Stimulated activated CD4-positive, alpha-beta T cell treated with anti-CD3 and anti-CD28 coated beads, Interleukin-12 subunit alpha, Interleukin-12 subunit beta, amount 100 ng/mL, for 48 hours (primary cell): ENCODE measurements around the gene ARMH3.
A peak's percentile ranks its signal among the peaks of the same experiment; 100 is the strongest.

Experiments
- DNase-seq, 3 donors: peaks; one replicate each; pipeline ENCODE4 v3.0.0-alpha.2; 2020; ENCODE audit warnings: low read depth in 2 of 3, low spot score in 1 of 3

ARMH3 gene

DNA sequence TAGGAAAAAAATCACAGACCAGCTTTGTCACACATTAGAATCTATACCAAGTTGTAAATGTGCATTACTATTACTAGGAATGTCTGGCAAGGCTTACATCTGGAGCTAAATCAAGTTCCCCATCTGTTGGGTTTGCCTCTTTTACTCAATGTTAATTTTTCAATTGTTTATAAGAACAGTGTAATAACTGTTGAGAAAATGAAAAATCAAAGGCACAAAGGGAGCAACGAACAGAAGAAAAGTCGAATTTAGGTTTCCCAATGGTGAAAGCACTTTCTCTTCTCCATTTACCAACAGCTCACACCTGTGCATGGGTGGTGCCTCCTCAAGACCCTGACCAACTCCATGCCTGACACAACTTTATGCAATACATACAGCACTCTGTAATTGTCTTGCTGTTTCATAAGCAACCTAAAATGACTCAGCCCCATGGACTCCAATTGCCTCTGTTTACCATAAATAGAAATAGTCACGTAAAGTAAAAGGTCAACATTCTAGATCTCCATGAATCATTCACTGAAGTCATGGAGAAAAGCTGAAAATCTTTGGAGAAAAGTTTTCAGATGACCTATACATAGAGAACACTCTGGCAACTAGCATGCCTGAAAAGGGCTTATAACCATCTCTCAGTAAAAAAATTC is 116.8 kb downstream of the ARMH3 start:
- DNase-seq = no peak

DNA sequence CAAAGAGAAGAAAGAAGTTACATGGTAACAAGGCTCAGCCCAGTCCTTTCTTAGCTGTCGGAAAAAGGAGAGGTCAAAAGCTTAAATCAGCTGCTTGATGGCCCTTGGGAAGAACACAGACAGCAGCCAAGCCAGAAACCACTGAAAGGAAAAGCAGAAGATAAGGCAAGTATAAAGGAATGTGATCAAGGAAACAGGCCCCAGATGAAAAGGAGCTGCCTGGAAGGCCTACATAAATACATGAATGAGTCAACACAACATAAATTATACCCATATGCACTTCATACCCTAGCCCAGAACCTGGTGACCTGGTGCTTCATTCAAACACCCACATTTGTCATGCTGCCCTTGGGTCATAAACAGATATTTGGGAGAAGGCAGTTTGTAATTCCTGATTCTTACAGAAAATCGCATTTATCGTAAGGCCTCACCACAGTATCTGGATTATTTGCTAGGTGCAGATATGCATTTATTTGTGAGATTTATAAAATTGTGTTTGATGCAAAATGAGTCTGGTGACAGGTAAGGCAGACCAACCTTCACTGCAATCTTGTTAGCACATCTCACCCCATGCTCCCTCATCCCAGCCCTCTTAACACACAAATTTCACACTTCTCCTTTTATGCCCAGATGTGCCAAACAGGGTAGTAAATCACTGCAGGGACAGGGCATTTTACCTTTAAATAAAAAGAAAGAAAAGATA is 117.5 kb downstream of the ARMH3 start:
- no peak for DNase-seq

DNA sequence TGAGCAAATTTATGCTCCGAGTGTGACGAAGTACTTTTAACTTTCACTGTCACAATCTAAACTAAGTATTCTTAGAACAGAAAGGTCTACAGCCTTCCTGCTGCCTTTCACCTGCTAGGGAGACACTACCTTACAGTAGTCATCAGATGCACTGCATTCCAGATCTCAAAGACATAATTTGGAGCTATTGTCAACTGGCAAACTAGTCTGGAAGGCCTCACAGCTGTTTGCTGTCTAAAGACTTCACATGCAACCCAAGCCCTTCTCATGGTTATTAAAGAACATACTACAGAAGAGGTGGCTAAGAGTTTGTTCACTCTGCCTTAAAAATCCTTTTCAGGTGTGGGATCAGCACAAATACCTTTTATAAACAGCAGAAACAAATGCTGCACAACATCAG is 120.5 kb downstream of the ARMH3 start:
- DNase-seq = no peak

DNA sequence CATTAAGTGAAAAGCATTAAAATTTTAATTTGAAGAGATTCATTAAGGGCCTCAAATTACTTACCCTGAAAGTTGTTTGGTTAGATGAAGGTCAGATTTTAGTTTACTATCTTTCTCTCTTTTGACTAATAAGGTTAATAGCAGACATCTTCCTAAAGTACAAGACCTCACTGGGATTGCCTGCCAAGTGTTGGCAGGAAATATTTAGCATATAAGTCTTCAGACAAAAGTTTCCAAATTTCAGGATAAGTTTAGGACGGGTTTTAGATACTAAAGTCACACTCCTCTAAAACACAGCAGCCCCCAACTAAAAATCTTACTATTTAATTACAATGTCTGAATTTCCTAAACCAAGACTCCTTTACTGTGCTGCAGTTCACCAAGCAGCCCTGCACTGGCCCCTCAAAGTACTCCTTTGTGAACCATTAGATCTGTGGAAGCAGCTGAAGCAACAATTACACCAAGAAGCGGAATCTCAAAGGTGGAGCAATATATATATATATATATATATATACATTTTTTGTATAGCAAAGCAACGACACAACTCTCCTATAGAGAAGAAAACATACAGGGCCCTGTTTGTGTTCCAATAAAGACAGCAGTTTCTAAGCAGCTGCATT is 121.2 kb downstream of the ARMH3 start:
- DNase-seq = no peak

DNA sequence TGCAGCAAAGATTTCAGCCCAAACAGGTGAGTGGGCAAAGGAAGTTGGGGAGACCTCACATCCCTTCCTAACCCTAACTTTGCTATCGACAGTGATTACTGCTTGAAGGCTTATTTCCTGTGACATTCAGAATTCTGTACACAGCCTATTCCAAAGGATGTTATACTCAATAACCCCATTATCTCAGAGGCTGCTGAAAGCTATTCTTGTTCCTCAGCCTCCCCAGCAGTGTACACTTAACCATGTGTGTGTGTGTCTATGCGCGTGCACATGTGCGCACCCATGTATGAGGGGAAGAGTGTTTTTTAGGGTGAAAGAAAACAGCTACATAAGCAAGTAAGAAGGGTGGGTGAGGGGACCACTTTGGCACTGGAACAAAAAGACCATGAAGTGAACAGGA is 122.0 kb downstream of the ARMH3 start:
- DNase-seq = no peak

DNA sequence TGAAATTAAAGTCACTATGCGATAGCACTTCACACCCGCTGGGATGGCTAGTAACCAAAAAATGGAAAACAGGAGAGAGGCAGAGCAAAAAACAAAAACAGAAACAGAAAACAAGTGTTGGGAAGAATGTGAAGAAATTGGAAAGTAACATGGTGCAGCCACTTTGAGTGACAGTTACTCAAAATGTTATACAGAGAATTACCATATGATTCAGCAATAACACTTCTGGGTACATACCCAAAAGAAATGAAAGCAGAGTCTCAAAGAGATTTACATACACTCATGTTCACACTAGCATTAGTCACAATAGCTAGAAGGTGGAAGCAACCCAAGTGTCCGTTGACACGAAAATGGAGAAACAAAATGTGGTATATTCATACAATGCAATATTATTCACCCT is 123.8 kb downstream of the ARMH3 start:
- DNase-seq = no peak

DNA sequence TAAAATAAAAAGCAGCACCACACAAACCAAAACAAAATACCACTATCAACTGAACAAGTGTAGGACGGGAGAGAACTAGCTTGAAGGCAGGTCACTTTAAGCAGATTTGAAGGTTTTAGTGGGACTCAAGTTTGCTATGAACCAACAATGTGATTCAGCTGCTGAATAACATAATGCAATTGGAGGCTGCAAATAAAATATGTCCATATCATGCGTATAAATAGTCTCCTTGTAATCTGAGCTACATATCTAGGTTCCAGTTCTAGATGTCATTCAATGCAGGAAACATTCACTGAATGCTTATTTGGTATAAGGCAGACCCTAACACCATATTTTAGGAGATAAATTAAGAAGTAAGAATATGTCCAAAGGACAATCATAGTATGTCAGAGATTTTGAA is 130.9 kb downstream of the ARMH3 start:
- no peak for DNase-seq

DNA sequence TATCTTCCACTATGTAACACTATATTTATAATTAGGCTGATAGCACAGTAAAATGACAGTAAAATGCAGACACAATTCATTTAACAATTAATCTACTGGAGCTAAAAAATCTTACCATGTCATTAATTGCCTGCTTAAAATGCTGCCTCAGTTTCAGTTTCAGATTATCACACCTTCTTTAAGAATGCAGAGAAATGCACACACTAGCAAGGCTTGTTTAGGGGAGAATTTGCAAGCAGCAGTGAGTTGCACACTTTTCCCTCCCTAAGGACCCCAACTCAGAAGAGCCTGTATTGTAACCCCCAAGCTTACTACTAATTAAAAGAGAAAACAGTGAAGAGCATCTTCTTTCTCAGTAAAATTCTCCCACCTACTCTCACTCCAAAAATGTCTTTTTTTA is 132.7 kb downstream of the ARMH3 start:
- DNase-seq = no peak

DNA sequence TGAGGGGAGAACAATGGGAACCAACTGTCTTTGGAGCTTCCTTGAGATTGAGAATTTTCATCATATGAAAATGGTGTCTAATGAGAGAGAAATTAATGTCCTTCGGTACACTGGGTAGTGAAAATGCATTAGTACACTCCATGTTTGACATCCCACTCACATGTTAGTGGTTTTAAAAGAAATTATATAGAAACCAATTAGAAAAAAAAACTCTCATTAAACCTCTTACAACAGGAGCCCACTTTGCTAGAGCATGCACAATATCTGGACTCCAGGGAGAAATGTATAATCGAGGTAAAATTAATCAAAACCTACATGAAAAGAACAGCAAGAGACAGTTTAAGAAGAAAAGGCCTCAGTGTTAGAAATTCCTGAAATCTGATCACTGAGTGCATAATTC is 133.1 kb downstream of the ARMH3 start:
- DNase-seq = no peak

DNA sequence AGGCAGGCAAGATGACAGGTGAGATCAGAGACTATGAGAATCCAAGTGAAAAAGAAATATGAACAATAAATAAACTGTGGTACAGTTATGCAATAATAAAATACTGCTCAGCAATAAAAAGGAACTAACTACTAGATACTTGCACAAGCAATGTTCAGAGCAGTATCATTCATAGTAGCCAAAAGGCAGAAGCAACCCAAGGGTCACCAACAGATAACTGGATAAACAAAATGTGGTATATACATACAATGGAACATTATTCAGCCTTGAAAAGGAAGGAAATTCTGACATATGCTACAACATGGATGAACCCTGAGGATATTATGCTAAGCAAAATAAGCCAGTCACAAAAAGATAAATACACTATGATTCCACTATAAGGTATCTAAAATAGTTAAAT is 135.4 kb downstream of the ARMH3 start:
- DNase-seq = no peak

DNA sequence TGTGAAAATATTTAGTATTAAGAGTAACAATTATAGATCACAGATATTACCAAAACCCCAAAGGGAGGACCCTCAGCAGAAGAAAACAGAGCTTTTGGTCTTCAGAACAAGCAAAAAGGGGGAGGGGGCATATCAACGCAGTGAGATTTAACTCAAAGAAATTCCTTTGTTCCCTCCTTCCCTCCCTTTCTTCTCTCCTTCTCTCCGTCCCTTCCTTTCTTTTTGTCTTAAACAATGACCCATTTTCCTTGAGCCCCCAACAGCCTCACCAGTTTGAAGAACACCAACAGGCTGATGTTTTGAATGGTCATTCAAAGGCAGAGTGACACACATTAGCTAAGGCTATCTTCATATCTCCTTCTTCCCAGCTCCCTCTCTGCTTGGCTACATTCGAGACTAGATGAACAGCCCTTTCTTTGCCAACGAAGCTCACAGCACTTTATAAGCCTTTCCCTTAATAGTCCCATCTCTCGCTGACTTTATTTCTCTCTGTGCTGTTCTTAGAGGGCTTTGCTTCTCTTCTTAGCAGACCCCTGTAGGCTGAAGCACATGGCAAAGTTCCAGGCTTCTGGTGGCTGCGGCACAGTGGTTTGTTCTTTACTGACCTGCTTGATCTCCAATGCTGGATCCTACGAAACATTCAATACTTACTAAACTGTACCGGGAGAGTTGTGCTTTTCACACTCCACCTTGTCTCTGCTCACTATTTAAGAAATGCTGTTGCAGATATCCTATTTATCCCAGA is 136.8 kb downstream of the ARMH3 start:
- no peak for DNase-seq

DNA sequence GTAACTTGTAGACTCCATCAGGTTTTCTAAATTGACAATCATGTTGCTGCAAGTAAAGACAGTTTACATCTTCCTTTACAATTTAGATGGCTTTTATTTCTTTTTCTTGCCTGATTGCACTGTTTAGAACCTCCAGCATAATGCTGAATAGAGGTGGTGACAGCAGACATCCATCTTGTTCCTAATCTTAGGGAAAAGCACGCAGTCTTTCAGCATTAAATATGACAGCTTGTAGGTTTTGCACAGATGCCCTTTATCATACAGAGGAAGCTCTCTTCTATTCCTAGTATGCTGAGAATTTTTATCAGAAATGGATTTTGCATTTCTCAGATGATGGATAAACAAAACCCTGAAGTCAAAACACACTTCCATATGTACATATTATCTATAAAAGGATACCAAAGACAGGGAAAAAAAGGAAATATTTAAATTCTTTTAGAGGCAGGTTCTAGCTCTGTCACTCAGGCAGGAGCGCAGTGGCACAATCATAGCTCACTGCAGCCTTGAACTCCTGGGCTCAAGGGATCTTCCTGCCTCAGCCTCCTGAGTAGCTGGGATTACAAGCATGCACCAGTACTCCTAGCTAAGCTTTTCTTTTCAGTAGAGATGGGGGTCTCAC is 143.3 kb downstream of the ARMH3 start:
- no peak for DNase-seq

DNA sequence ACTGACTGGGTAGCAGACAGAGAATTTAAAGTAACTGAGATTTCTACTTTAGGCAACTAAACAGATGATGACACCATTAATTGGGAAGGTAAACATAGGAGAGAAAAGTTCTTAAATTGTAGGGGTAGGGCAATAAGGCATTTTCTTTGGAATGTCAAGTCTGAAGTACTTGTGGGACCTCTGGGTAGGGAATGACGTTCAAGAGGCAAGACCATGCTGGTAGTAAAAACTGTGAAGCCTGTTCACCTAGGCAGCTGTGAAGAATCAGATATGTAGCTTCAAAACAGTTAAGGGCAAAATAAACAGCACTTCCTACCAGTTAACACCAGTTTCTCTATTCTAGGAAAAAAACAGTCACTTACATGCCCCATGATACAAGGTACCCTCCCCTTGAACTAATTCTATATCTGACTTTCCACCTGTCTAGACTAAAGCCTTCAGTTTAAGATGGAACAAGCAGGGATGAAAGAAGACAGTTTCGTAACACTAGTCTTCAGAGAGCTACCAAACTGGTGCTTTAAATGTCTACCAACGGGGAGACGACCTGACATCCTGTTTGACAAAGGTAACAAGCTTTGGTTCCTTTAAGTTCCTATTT is 149.3 kb downstream of the ARMH3 start:
- no peak for DNase-seq

DNA sequence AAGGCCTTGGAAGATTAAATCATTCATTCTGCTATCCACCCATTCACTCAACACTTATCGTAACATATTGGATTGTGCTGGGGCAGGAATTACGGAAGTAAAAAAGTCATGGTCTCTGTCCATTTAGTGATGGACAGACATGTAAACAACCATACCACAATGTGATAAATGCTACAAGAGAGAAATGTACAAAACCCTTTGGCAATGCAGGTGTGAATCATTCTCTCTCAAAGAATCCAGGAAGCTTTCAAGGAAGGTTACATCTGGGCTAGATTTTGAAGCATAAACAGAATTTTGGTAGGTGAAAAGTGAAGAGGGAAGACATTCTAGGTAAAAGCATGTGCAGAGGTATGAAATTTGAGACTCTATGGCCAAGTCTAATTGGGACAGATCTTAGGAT is 150.7 kb downstream of the ARMH3 start:
- DNase-seq = no peak

DNA sequence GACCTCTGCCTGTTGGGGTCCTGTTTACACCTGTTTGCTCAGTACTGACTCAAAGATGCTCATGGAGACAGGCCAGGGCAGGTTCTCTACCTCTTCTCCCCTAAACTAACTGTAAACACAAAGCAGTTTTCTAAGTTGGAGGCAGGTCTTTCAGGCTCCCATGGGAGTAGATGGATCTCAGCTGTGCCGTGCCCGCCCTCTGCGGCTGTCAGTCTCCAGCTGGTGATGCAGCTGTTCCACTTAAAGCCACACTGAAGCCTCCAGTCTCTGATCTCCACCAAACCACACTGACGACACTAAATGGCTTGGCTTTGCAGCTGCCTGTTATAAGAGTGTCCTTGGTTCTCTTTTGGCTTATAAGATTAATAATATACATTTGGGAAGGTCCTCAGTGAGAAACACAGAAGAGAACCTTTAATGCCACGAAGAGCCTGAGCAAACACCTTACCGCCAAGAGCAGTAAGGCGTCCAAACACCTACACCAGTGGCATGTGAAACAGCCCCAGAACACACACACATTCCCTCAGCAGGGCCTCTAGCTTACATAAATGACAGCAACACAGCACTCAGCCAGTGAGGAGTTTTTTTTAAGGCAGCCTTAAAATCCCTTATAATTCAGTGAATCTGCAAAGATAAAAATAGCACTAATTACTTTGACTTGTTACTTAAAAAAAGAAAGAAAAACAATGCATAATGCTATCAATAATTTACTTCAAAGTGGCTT is 152.0 kb downstream of the ARMH3 start:
- DNase-seq = peak in 1 of 3 donors; percentile 8

DNA sequence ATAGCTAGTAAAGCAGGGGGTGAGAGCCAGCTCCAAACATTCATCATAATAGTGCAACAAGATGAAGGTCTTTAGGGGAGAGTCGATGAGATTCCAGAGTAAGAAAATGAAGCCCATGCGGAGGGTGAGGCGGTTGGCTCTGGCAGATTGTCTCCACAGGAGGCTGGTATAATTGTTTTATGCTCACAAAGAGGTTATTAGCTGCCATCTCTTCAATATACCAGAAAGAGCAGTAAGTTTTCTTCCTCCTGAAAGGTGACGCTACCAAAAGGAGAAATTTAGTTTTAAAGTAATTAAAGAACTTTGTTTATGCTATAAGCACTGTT is 153.2 kb downstream of the ARMH3 start:
- DNase-seq = no peak

DNA sequence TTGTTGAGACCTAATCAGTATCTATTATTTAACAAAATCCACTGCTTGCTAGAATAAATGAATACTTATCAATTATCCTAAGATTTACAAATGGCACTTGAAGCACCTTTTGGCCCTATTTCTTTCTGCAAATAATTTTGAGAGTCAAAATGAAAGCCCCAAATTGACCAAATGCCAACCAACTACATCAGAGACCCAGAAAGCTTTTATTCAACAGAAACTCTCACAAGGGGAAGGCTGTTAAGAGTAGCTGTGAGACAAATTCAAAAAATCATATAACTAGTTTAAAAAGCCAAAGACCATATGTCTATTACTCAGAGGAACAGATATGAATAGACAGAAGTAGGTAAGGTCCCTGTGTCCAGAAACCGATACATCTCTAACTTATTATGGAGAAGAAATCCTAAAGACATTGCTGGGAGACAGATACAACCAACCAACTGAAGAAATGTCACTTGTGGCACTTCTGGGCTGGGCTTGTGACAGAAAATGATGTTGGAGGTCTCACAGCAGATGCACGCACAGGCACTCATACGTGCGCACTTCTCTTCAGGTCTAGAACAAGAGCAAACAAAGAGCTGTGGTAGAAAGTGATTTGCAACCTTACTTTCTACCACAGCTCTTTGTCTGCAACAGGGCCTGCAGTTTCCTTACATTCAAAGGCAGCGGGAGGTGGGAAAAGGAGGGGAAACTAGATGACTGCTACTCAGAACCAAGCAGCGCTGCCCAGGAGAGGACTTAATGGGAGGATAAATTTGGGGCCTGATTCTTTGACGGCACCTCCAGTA is 153.7 kb downstream of the ARMH3 start:
- no peak for DNase-seq

DNA sequence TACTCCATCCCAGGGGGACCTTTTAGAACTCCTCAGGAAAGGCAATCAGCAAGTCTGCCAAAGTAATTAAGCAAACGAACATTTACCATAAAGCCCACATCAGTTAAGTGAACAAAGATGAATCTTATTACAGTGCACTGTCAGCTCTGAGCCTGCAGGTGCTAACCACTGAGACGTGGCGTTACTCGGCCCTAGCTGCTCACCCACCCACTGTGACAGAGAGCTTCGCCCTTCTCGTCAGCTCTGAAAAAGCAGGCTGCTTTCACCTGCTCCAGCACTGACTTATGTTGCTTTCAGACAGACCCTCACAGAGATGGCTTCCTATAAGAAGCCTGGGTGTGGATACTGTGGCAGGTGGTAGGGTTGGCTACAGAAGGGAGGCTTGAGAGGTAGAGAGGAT is 154.6 kb downstream of the ARMH3 start:
- DNase-seq = no peak

DNA sequence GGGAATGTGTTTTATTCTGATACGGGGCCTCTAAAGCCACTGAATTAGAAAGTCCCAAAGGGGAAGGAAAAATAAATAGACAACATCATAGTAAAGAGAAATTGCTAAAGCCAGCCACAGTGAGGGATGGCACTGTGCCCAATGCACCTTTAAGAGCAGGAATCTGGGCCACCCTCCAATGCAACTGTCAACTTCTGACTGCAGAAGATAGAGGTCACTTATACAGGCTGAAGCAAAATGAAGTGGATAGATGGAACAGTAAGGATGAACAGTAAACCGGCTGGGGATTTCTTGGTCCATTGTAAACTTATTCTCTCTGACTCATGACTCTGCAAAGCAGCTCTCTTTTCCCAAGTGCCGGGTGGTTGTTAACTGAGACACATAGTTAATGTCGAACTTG is 158.3 kb downstream of the ARMH3 start:
- DNase-seq = no peak
